22Rv1 (cell line): ENCODE measurements around the gene ENTHD1.

Source experiments
- CTCF ChIP-seq: fragments of 450-650 bp; IDR thresholded peaks from 2 replicates; pipeline ENCODE4 v1.5.1; 2017; ENCODE audit warnings: mild to moderate bottlenecking
- ZFX ChIP-seq: fragments of 450-650 bp; IDR thresholded peaks from 2 replicates; pipeline ENCODE4 v1.6.1; 2017; ENCODE audit warnings: antibody characterized with exemption, borderline replicate concordance

- TF ChIP-seq CTCF (no peak), ZFX (no peak)
Observed at GRCh38 chr22:39925273-39925672, 31.7 kb upstream of the ENTHD1 start.
